ENCODE data around the gene THAP12.

GRCh38 chr11:76336597-76336996 is 44.3 kb downstream of the THAP12 start:
- TF ChIP-seq CTCF (conservative IDR thresholded peaks at IDR 0.05; ENCODE audit: low read depth, low read length) (no peak), EZH2 (IDR thresholded peaks at IDR 0.05; ENCODE audit: low read length, unreplicated experiment) (no peak)
